K562 (cell line): ENCODE results near the gene AFAP1. TPM values are rescaled to one million over a fixed set of nuclear protein-coding genes. Genes with fewer than 3 reads are reported as not detected.

Experiments
- TCFL5 ChIP-seq: fragments of 250-450 bp; sonication (Bioruptor Pico); conservative IDR thresholded peaks from 2 replicates; pipeline ENCODE4 v1.6.1; 2021; ENCODE audit warnings: mild to moderate bottlenecking, moderate library complexity, matching md5 sums
- polyA plus RNA-seq, 8 experiments: library from polyadenylated mRNA; depleted of rRNA in 4 of 8; stranded (reverse) in 5 of 8; unstranded in 3 of 8; fragments of >200 nt; fragmentation: Nextera tagmentation in 2 of 8; fragmentation: Illumina TruSeq in 1 of 8; extraction: Ambion mirVana in 2 of 8; extraction: Trizol in 1 of 8; gene quantifications; 2 replicates each; pipeline versions ENCODE4 v1.2.1 to v1.2.3, GENCODE V29; 2011 to 2014; ENCODE audit warnings: inconsistent platforms in 1 of 8, missing spikeins in 1 of 8
- total RNA-seq, 7 experiments: library from RNA; depleted of rRNA in 6 of 7; stranded (reverse); fragments of >200 nt in 6 of 7; fragmentation: Illumina TruSeq in 2 of 7; extraction: Trizol in 2 of 7; gene quantifications; 2 replicates each; pipeline versions ENCODE4 v1.2.1 to v1.2.3, GENCODE V29; 2011 to 2021; ENCODE audit warnings: low replicate concordance in 1 of 7
- TF ChIP-seq, protein P1 (sequence below), 2 experiments: fragments of 450-650 bp in 1 of 2; sonication (generic) in 1 of 2; formaldehyde crosslinking in 1 of 2; IDR thresholded peaks; 2 replicates each; pipeline versions ENCODE4 v1.7.1 to v1.9.0; 2016 to 2022; ENCODE audit warnings: inconsistent platforms in 1 of 2, mild to moderate bottlenecking in 1 of 2, missing genetic modification reagents in 1 of 2

The AFAP1 gene
- total and polyA plus RNA-seq, 9 of the 15 experiments (the other 6 are each of a cell fraction or from before 2014, with no cell fraction given) = 0.07 to 0.42 (median 0.12) TPM; not detected in 1

DNA sequence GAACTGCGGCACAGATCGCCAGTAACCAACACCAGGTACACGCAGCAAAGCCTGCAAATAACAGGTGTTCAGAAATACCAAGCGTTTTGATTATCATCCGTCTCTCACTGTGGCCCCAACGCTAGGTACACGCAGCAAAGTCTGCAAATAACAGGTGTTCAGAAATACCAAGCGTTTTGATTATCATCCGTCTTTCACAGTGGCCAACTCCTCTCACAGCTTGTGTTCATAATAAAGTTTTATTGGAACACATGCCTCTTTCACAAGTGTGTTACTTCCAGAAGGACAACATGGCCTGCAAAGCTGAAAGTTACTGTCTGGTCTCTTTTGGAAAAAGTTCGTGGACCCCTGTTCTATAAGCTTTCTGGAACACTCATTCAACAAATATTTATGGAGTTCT, 153.1 kb downstream of the AFAP1 start (continued):
- TF ChIP-seq, protein P1, sequence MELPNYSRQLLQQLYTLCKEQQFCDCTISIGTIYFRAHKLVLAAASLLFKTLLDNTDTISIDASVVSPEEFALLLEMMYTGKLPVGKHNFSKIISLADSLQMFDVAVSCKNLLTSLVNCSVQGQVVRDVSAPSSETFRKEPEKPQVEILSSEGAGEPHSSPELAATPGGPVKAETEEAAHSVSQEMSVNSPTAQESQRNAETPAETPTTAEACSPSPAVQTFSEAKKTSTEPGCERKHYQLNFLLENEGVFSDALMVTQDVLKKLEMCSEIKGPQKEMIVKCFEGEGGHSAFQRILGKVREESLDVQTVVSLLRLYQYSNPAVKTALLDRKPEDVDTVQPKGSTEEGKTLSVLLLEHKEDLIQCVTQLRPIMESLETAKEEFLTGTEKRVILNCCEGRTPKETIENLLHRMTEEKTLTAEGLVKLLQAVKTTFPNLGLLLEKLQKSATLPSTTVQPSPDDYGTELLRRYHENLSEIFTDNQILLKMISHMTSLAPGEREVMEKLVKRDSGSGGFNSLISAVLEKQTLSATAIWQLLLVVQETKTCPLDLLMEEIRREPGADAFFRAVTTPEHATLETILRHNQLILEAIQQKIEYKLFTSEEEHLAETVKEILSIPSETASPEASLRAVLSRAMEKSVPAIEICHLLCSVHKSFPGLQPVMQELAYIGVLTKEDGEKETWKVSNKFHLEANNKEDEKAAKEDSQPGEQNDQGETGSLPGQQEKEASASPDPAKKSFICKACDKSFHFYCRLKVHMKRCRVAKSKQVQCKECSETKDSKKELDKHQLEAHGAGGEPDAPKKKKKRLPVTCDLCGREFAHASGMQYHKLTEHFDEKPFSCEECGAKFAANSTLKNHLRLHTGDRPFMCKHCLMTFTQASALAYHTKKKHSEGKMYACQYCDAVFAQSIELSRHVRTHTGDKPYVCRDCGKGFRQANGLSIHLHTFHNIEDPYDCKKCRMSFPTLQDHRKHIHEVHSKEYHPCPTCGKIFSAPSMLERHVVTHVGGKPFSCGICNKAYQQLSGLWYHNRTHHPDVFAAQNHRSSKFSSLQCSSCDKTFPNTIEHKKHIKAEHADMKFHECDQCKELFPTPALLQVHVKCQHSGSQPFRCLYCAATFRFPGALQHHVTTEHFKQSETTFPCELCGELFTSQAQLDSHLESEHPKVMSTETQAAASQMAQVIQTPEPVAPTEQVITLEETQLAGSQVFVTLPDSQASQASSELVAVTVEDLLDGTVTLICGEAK (IDR thresholded peaks at IDR 0.05) = peak; percentile 81
- TF ChIP-seq, protein P1 (CRISPR knock-in tag; IDR thresholded peaks at IDR 0.05) = peak; percentile 71; the same call in 1 of the 2 replicates
- TF ChIP-seq TCFL5 (CRISPR knock-in tag) = no peak
